K562 (cell line): ENCODE results near the gene HELZ2. TPM values are rescaled to one million over a fixed set of nuclear protein-coding genes. Genes with fewer than 3 reads are reported as not detected.
A peak's percentile ranks its signal among the peaks of the same experiment; 100 is the strongest.

Experiments
- AFF4 ChIP-seq: sonication (generic); formaldehyde crosslinking; IDR thresholded peaks from 2 replicates; pipeline ENCODE4 v1.8.0; 2023; ENCODE audit warnings: mild to moderate bottlenecking, missing genetic modification reagents
- EGR1 ChIP-seq: fragments of 450-650 bp; conservative IDR thresholded peaks from 2 replicates; pipeline ENCODE4 v1.6.1; 2017; ENCODE audit warnings: mild to moderate bottlenecking
- GABPA ChIP-seq: fragments of 200-800 bp; sonication (Bioruptor generic); conservative IDR thresholded peaks from 2 replicates; pipeline ENCODE4 v1.6.1; 2016; ENCODE audit warnings: low read depth, missing genetic modification characterization, missing compliant biosample characterization
- GTF2E2 ChIP-seq: fragments of 200-800 bp; sonication (Bioruptor generic); IDR thresholded peaks from 2 replicates; pipeline ENCODE4 v1.6.1; 2016; ENCODE audit warnings: missing genetic modification characterization, missing compliant biosample characterization
- HMG20B ChIP-seq: fragments of 250-450 bp; sonication (Bioruptor Pico); IDR thresholded peaks from 2 replicates; pipeline ENCODE4 v1.5.0; 2021; ENCODE audit warnings: mild to moderate bottlenecking
- L3MBTL2 ChIP-seq: fragments of 450-650 bp; IDR thresholded peaks from 2 replicates; pipeline ENCODE4 v1.6.1; 2016; ENCODE audit warnings: mild to moderate bottlenecking, moderate library complexity
- MAX ChIP-seq: sonication (generic); formaldehyde crosslinking; IDR thresholded peaks from 2 replicates; pipeline ENCODE4 v1.9.0; 2022; ENCODE audit warnings: mild to moderate bottlenecking, missing genetic modification reagents
- NCOA2 ChIP-seq, 2 experiments: fragments of 450-650 bp; IDR thresholded peaks; 2 replicates each; pipeline ENCODE4 v1.6.1; 2018; ENCODE audit warnings: mild to moderate bottlenecking in 2 of 2, moderate library complexity in 1 of 2; ENCODE audit not compliant: partially characterized antibody in 2 of 2
- NCOA6 ChIP-seq: fragments of 450-650 bp; IDR thresholded peaks from 2 replicates; pipeline ENCODE4 v1.6.1; 2017; ENCODE audit warnings: mild to moderate bottlenecking
- NEUROD1 ChIP-seq: fragments of 150-350 bp; IDR thresholded peaks from 2 replicates; pipeline ENCODE4 v1.6.1; 2014; ENCODE audit warnings: borderline replicate concordance, low read length, low read depth; ENCODE audit not compliant: partially characterized antibody
- POLR2G ChIP-seq: fragments of 200-400 bp; formaldehyde crosslinking; IDR thresholded peaks from 2 replicates; pipeline ENCODE4 v1.6.1; 2017; ENCODE audit warnings: low read depth, mild to moderate bottlenecking, antibody characterized with exemption, low read length, moderate library complexity
- RBFOX2 ChIP-seq: fragments of 200-400 bp; formaldehyde crosslinking; IDR thresholded peaks from 2 replicates; pipeline ENCODE4 v1.6.1; 2017; ENCODE audit warnings: low read depth, mild to moderate bottlenecking, low read length, moderate library complexity
- RBM22 ChIP-seq: fragments of 200-400 bp; formaldehyde crosslinking; IDR thresholded peaks from 2 replicates; pipeline ENCODE4 v1.6.1; 2018; ENCODE audit warnings: low read length, low read depth; ENCODE audit not compliant: poor library complexity, severe bottlenecking
- TBP ChIP-seq: optimal IDR thresholded peaks from 2 replicates; pipeline ENCODE3; 2011; ENCODE audit warnings: low read depth, low read length, improper control_type of control experiment
- TGIF2 ChIP-seq: sonication (generic); formaldehyde crosslinking; IDR thresholded peaks from 2 replicates; pipeline ENCODE4 v1.8.1; 2022; ENCODE audit warnings: mild to moderate bottlenecking, missing genetic modification reagents, moderate library complexity
- VEZF1 ChIP-seq: fragments of 200-800 bp; sonication (Bioruptor generic); IDR thresholded peaks from 2 replicates; pipeline ENCODE4 v1.6.1; 2017; ENCODE audit warnings: missing genetic modification characterization, missing compliant biosample characterization
- ZBTB26 ChIP-seq: fragments of 450-650 bp; formaldehyde crosslinking; IDR thresholded peaks from 2 replicates; pipeline ENCODE4 v1.4.0; 2022; ENCODE audit warnings: missing genetic modification characterization
- ZBTB7A ChIP-seq: IDR thresholded peaks from 2 replicates; pipeline ENCODE4 v1.6.1; 2011; ENCODE audit warnings: low read depth, mild to moderate bottlenecking, low read length, moderate library complexity, borderline replicate concordance; ENCODE audit not compliant: control insufficient read depth
- ZFX ChIP-seq: sonication (generic); formaldehyde crosslinking; IDR thresholded peaks from 2 replicates; pipeline ENCODE4 v1.8.0; 2022; ENCODE audit warnings: mild to moderate bottlenecking, missing genetic modification reagents, moderate library complexity
- ZNF124 ChIP-seq: sonication (generic); formaldehyde crosslinking; IDR thresholded peaks from 2 replicates; pipeline ENCODE4 v1.8.1; 2022; ENCODE audit warnings: missing genetic modification reagents
- ZNF431 ChIP-seq: sonication (generic); formaldehyde crosslinking; IDR thresholded peaks from 2 replicates; pipeline ENCODE4 v1.8.0; 2022; ENCODE audit warnings: mild to moderate bottlenecking, missing genetic modification reagents
- polyA plus RNA-seq, 8 experiments: library from polyadenylated mRNA; depleted of rRNA in 4 of 8; stranded (reverse) in 5 of 8; unstranded in 3 of 8; fragments of >200 nt; fragmentation: Nextera tagmentation in 2 of 8; fragmentation: Illumina TruSeq in 1 of 8; extraction: Ambion mirVana in 2 of 8; extraction: Trizol in 1 of 8; gene quantifications; 2 replicates each; pipeline versions ENCODE4 v1.2.1 to v1.2.3, GENCODE V29; 2011 to 2014; ENCODE audit warnings: inconsistent platforms in 1 of 8, missing spikeins in 1 of 8
- total RNA-seq, 7 experiments: library from RNA; depleted of rRNA in 6 of 7; stranded (reverse); fragments of >200 nt in 6 of 7; fragmentation: Illumina TruSeq in 2 of 7; extraction: Trizol in 2 of 7; gene quantifications; 2 replicates each; pipeline versions ENCODE4 v1.2.1 to v1.2.3, GENCODE V29; 2011 to 2021; ENCODE audit warnings: low replicate concordance in 1 of 7

The HELZ2 gene
- total and polyA plus RNA-seq, 9 of the 15 experiments (the other 6 are each of a cell fraction or from before 2014, with no cell fraction given): 0.03 to 7.8 (median 2.9) TPM; not detected in 1

GRCh38 chr20:63574156-63574828, at the start of gene HELZ2 (continued):
- TF ChIP-seq GTF2E2 (no peak), ZNF124 (no peak), VEZF1 (peak; percentile 93), NCOA2 (IDR thresholded peaks at IDR 0.05; ENCODE audit: partially characterized antibody in 2 of 2) (no peak), MAX (CRISPR knock-in tag) (peak; percentile 31), NCOA6 (peak; percentile 79), GABPA (tag) (peak; percentile 72), HMG20B (CRISPR knock-in tag) (no peak), NEUROD1 (no peak), RBFOX2 (peak; percentile 66), TGIF2 (CRISPR knock-in tag) (no peak), AFF4 (CRISPR knock-in tag) (0 out of 2 replicates have a peak, but pooled peaks have one; percentile 43), ZNF431 (CRISPR knock-in tag) (no peak), ZFX (CRISPR knock-in tag) (peak; percentile 58), L3MBTL2 (peak; percentile 35; the same call in 1 of the 2 replicates), EGR1 (peak; percentile 65), ZBTB7A (peak; percentile 71; the same call in 1 of the 2 replicates), RBM22 (no peak), TBP (peak; percentile 61), ZBTB26 (CRISPR knock-in tag) (no peak), POLR2G (peak; percentile 79)
